Measurements from ENCODE around the gene PPM1H.
"Not testable (repeated sequence)": the region's sequence is repeated elsewhere in the genome, so short reads cannot be mapped to it uniquely, and the experiment has no call there.

PPM1H gene

GRCh38 chr12:62943779-62944395, 8.9 kb upstream of the PPM1H start:
- no peak for DNase-seq (ENCODE audit: low spot score)

GRCh38 chr12:62942316-62942715, 7.4 kb upstream of the PPM1H start:
- not testable (repeated sequence) for DNase-seq (ENCODE audit: low spot score)

GRCh38 chr12:62934239-62934798, 631 bp downstream of the PPM1H start:
- peak; percentile 57 for DNase-seq (ENCODE audit: low spot score)

- DNase-seq (ENCODE audit: low spot score): peak; percentile 13
Measured at GRCh38 chr12:62933602-62934238, 1.2 kb downstream of the PPM1H start.

DNA sequence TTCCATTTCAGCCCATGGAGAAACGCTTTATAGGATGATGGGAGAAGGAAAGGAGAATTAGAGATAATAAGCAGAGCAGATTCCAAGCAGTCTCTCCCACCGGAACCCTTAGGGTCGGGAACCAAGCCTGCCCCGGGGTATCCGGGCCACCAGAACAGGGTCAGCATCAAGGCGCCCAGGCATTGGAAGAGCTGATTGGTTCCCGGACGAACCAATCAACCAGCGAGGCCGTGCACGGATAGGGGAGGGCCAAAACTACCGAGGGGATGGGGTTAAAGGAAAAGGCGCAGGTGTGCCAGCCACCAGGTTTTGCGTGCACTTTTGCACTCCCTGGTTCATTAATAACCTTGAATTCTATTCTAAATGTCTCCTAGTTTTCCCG, 1.7 kb downstream of the PPM1H start:
- no peak for DNase-seq (ENCODE audit: low spot score)

- no peak for DNase-seq (ENCODE audit: low spot score)
Measured at GRCh38 chr12:62931477-62931876, 3.5 kb downstream of the PPM1H start.

DNA sequence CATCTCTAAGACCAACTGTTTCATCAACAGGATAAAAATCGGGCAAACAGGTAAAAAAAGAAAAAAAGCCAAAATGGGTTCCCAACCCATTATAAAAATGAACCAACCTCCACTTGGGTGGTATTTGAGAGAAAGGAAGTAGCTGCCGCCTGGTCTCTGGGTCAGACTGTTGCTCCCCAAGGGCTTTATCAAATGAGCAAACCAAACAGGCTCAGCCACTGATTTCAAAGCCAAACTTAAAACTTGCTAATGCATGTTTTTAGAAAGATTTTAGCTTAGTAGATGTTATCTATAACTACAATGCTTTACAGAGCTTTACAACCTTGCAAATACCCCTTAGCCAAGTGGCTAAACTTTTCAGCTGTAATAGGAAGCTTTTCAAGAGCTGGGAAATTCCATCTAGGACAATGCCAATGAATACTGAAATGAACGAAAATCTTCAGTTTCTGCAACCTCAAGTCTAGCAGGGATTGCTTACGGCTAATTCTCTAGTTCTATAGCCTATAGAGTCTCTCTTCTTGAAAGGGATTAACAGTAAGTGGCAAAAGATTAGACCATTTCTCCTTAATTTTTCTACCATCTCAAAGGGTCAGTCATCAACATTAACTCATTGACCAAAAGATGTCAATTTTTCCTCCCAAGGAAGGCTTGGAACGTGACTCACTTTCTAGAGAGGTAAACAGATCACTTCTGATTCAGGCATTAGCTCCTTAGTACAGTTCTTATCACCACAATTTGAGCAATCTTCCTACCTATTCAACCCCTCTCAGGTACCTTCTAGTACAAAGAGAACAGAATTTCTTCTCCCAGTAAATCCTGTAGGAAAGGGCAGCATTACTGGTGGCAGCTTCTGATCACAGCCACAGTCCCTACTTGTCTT, 4.2 kb downstream of the PPM1H start:
- DNase-seq (ENCODE audit: low spot score): no peak

DNA sequence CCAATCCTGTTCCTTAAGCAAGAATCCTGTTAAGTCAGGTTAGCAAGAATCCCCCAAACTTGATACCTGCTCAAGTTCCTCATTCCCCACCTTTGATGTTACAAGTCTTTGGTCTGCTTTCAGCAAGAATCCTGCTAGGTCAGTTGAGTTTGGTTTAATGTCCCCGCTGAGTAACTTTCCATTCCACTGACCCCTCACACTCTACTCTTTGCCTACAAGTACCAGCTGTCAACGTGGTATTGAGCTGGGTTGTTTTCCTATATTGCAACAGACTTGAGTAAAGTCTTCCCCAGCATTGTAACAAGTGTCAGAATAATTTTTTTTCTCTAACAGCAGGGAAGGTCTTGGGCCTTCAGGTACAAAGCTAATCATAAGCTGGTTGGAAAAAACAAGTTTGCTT, 6.3 kb downstream of the PPM1H start:
- DNase-seq (ENCODE audit: low spot score): no peak

- DNase-seq (ENCODE audit: low spot score): no peak
Measured at GRCh38 chr12:62925680-62926079, 9.3 kb downstream of the PPM1H start.

- no peak for DNase-seq (ENCODE audit: low spot score)
Measured at GRCh38 chr12:62924084-62924483, 10.9 kb downstream of the PPM1H start.

DNA sequence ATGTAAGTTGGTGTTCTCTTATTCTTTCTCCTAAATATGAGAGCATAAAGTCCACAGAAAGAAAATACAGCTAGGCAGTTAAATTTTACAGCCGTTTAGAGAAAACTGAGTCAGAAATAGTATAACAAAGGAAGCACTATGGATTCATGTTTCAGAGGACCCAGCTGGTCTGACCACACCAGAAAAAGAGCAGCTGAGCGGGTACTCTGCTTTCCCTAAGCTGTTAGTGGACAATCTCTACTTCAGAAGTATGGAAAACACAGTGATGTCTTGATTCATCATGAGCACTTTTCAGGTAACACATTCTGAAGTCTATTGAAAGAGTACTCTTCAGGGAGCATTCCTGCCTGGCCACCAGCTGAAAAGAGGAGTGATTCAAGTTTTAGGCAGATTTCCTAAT, 12.4 kb downstream of the PPM1H start:
- no peak for DNase-seq (ENCODE audit: low spot score)

GRCh38 chr12:62919838-62920237, 15.1 kb downstream of the PPM1H start:
- DNase-seq (ENCODE audit: low spot score): peak; percentile 58

DNA sequence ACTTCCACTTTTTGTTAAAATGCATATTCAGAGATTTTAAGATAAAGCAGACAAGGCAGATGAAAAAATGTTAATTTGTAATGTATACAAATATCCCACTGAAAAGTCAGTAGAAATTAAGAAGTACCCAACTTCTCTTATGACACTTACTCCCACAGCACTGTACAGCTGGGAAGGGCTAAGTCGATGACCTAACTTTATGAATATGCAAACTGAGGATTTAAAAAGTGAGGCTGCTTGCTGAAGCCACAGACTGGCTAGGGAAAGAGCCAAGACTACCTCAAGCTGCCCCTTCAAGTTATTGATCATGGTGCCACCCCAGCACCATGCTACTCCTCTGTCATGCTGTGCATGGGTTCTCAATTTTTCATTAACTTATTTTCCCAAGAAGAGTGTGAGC, 17.0 kb downstream of the PPM1H start:
- no peak for DNase-seq (ENCODE audit: low spot score)

- DNase-seq (ENCODE audit: low spot score): no peak
Measured at GRCh38 chr12:62916632-62917425, 18.1 kb downstream of the PPM1H start.

DNA sequence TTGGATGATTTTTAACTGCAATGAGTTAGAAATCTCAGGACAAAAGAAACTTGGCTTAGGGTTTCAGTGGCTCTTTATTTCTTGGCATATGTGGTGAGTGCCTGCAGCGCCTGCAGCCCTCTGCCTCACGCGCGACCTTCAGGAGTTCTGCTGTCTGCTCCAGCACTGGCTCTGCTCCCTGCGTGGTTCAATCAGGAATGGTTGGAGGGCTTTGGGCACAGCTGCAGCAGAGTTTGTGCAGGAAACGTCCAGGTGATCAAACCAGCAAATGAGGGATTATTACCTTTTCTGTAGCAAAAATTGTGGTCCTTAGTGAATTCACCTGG, 19.8 kb downstream of the PPM1H start:
- DNase-seq (ENCODE audit: low spot score): no peak

DNA sequence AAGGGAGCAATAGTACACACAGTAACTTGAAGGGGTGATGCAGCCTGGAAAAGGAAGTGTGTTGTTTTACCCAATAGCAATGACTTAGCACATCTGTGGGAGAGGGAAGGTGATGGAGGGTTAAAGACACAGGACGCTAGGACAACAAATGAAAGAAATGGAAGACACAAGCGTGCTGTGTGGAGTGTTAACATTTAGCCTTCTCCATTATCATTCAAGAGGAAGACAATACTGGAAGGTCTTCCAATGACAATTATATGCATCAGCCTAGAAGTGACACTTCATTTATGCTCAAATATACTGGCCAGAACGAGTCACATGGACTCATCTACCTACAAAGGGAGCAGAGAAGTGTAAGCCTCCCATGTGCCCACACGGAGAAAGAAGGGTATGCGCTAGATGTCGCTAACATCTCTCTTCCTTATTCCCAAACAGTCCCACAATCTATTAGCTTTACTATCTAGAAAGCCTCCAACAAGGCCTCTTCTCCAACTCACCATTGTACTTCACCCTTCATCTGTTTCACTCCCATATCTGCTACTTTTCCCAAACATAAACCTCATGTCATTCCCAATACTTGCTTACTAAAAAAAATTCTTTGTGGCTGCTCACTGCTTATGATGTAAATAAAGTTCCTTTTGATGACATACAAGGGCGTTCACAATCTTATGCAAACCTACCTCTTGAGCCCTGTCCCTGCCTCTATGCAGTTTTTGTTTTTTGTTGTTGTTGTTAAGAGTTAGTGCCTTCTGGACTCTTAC, 20.3 kb downstream of the PPM1H start:
- no peak for DNase-seq (ENCODE audit: low spot score)

GRCh38 chr12:62913380-62913779, 21.6 kb downstream of the PPM1H start:
- no peak for DNase-seq (ENCODE audit: low spot score)

- DNase-seq (ENCODE audit: low spot score): no peak
Measured at GRCh38 chr12:62912644-62913043, 22.3 kb downstream of the PPM1H start.

GRCh38 chr12:62911286-62911685, 23.7 kb downstream of the PPM1H start:
- DNase-seq (ENCODE audit: low spot score): no peak

DNA sequence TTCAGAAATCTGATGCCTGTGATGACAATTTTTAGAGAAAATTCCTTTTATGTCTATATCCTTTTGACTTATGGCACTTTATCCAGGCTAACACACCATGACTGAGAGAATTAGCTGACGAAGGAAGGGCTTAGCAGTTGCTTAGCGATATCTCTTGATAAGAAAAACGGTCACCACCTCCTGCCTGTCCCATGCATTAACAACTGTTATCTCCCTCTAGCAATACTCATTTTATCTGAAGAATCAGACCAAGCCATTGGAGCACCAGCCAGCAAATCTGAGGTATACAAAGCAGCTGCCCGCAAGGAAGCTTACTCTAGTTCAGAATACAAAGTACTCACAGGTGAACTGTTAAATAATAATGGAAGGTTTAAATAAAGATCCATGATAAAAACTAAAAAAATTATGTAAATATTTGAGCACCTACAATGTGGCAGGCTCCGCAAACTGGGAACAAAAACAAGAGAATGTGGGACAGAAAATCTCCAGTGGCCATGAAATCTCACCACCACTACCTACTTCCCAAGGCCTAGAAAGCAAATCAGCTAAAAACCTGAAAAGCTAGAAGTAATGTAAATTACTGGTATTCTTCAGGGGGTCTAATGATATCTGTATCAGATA, 24.3 kb downstream of the PPM1H start:
- no peak for DNase-seq (ENCODE audit: low spot score)

DNA sequence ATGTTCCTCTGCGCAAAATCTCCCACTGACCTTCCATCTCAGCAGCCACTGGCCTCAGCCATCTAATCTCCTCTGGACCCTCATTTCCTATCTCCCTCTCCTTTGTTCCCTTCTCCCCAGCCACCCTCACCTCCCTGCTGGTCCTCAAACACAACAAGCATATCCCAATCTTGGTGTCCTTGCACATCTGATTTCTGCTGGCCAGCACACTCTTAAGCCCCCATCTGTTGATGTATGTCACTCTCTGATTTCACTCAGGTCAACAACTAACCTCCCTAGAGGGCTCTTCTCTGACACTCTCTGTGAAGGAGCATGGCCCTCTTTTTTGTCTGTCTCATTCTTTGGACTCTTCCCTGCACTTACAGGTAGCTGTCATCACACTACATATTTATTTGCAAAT, 25.6 kb downstream of the PPM1H start:
- no peak for DNase-seq (ENCODE audit: low spot score)
